ENCODE data around the gene ABCB8.

GRCh38 chr7:150983893-150984368, 44.3 kb upstream of the ABCB8 start:
- TF ChIP-seq BHLHE40 (IDR thresholded peaks at IDR 0.05; ENCODE audit: borderline replicate concordance) (no peak), HDGF (IDR thresholded peaks at IDR 0.05; ENCODE audit: borderline replicate concordance) (no peak), FOXK2 (IDR thresholded peaks at IDR 0.05) (no peak), LEF1 (IDR thresholded peaks at IDR 0.05; ENCODE audit: borderline replicate concordance) (no peak), ELF4 (IDR thresholded peaks at IDR 0.05) (no peak), SP1 (IDR thresholded peaks at IDR 0.05) (no peak)
